GM21528 (cell line): ENCODE data around the gene SLC6A16.
"Not testable (repeated sequence)": the region's sequence is repeated elsewhere in the genome, so short reads cannot be mapped to it uniquely, and the experiment has no call there.

Source experiments
- ATAC-seq: cut with Tn5 transposase; IDR thresholded peaks from one replicate; pipeline ENCODE4 v1.9.1; 2021; ENCODE audit warnings: mild to moderate bottlenecking, moderate library complexity; ENCODE audit not compliant: unreplicated experiment, low FRiP score

SLC6A16 gene

GRCh38 chr19:49287141-49287770 is 37.7 kb downstream of the SLC6A16 start:
- no peak for ATAC-seq

DNA sequence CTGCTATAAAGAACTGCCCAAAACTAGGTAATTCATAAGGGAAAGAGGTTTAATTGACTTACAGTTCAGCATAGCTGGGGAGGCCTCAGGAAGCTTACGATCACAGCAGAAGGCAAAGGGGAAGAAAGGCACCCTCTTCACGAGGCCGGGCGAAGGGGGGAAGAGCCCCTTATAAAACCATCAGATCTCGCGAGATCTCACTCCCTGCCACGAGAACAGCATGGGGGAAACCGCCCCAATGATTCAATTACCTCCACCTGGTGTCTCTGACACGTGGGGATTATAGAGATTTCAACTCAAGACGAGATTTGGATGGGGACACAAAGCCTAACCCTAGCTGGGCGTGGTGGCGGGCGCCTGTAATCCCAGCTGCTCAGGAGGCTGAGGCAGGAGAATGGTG is 42.8 kb downstream of the SLC6A16 start:
- ATAC-seq, result no peak

- no peak for ATAC-seq
Measured at GRCh38 chr19:49272204-49272603, 52.8 kb downstream of the SLC6A16 start.

DNA sequence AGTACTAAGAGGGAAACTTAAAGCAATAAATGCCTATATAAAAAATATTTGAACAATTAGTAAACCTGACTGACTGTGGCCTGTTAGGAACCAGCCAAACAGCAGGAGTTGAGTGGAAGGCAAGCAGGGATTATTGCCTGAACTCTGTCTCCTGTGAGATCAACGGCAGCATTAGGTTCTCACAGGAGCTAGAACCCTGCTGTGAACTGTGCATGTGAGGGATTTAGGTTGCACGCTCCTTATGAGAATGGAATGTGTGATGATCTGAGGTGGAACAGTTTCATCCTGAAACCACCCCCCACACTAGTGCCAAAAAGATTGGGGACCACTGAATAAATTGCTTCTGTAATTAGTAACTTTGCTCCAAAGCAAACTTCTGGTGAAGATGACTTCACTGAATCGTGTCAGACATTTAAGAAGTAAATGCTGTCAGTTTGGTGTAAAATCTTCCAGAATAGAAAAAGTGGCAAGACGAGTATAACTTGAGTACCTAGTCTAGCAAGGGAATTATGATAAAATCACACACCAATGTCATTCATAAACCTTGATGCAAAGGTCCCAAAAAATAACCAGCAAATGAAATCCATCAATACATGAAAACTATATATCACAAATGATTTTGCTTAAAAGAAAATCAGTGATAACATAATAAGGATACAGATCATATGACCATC is 53.8 kb downstream of the SLC6A16 start:
- no peak for ATAC-seq

GRCh38 chr19:49266409-49266808 is 58.6 kb downstream of the SLC6A16 start:
- ATAC-seq, result not testable (repeated sequence)

- no peak for ATAC-seq
Measured at GRCh38 chr19:49264258-49264657, 60.7 kb downstream of the SLC6A16 start.

- ATAC-seq, result no peak
Measured at GRCh38 chr19:49261602-49262001, 63.4 kb downstream of the SLC6A16 start.

GRCh38 chr19:49256691-49257090 is 68.3 kb downstream of the SLC6A16 start:
- ATAC-seq, result no peak

GRCh38 chr19:49255674-49256073 is 69.3 kb downstream of the SLC6A16 start:
- ATAC-seq, result no peak

DNA sequence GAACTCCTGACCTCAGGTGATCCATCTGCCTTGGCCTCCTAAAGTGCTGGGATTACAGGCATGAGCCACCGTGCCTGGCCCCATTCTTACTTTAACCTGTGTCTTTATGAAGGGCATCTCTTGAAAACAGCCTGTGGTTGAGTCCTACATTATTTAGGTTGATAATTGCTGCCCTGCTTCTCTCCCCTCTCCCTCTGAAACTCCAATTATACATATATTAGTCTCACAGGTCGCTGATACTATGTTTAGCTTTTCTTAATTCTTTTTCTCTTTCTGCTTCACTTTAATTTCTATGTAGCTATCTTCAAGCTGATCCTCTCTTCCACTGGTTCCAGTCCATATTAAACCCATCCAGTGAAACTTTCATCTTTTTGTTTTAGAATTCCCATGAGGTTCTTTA is 75.1 kb downstream of the SLC6A16 start:
- ATAC-seq, result no peak

DNA sequence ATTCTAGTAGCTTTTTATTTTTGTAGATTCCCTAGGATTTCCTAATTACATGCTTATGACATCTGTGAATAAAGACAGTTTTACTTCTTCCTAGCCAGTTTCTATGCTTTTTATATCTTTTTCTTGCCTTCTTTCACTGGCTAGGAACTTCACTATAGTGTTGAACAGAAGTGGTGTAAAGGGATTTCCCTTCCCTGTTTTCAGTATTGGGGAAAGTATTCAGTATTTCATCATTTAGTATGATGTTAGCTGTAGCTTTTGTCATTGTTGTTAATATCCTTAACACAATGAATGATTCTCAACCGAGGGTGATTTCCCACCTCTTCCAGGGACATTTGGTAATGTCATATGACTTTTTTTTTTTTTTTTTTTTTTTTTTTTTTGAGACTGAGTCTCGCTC is 77.3 kb downstream of the SLC6A16 start:
- ATAC-seq, result no peak

- no peak for ATAC-seq
Measured at GRCh38 chr19:49244256-49244655, 80.7 kb downstream of the SLC6A16 start.

DNA sequence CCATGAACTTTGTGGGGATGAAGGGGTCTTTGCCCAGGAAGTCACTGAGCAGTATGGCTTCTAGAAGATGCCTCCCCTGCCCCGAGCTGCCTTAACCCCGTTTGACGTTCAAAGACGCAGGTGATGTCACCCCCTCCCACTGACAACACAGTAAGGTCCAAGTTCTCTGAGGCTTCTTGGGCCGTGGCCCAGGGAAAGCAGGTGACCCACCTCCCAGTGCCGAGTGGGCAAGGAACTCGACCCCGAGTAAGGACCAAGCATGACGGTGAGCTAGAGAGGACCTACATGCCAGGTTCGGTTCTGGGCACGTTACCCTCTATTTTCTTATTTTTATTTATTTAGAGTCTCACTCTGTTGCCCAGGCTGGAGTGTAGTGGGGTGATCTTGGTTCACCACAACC is 81.3 kb downstream of the SLC6A16 start:
- no peak for ATAC-seq

- no peak for ATAC-seq
Measured at GRCh38 chr19:49243129-49243528, 81.9 kb downstream of the SLC6A16 start.

- ATAC-seq, result no peak
Measured at GRCh38 chr19:49241769-49242168, 83.2 kb downstream of the SLC6A16 start.
